Prostate gland (tissue), 2 donors: ENCODE measurements around the gene SETBP1. TPM values are rescaled to one million over a fixed set of nuclear protein-coding genes. Genes with fewer than 3 reads are reported as not detected.

Source experiments
- DNase-seq: peaks from one replicate; pipeline ENCODE4 v3.0.0-alpha.2; 2019; ENCODE audit warnings: low spot score
- H3K27ac ChIP-seq, 2 donors: fragments of 200-600 bp; sonication (generic); 2 replicates each; pipeline ENCODE4 v1.5.1; 2017 to 2019
- H3K27me3 ChIP-seq: fragments of 200-600 bp; sonication (generic); replicated peaks from 2 replicates; pipeline ENCODE4 v1.5.1; 2019; ENCODE audit not compliant: insufficient read depth
- H3K36me3 ChIP-seq, 2 donors: fragments of 200-600 bp; sonication (generic); 1 replicate in 1 of 2; 2 replicates in 1 of 2; pipeline versions ENCODE4 v1.5.1 to v1.8.1; 2017 to 2019
- H3K4me1 ChIP-seq: fragments of 200-600 bp; sonication (generic); replicated peaks from 2 replicates; pipeline ENCODE4 v1.5.1; 2019
- H3K4me3 ChIP-seq, 2 donors: fragments of 200-600 bp; sonication (generic); 2 replicates each; pipeline ENCODE4 v1.5.1; 2017 to 2019
- H3K9me3 ChIP-seq: fragments of 200-600 bp; sonication (generic); 2 replicates; pipeline ENCODE4 v1.5.1; 2017
- CTCF ChIP-seq, 4 experiments: fragments of 200-600 bp in 2 of 4; fragments of 450-650 bp in 2 of 4; sonication (generic) in 2 of 4; IDR thresholded peaks; 1 replicate in 3 of 4; 2 replicates in 1 of 4; pipeline ENCODE4 v1.5.1; 2016 to 2019; ENCODE audit warnings: antibody characterized with exemption in 4 of 4, mild to moderate bottlenecking in 2 of 4, moderate library complexity in 2 of 4
- POLR2A ChIP-seq: fragments of 450-650 bp; IDR thresholded peaks from one replicate; pipeline ENCODE4 v1.6.1; 2016; ENCODE audit warnings: antibody characterized with exemption, mild to moderate bottlenecking
- POLR2AphosphoS5 ChIP-seq: sonication (generic); formaldehyde crosslinking; IDR thresholded peaks from one replicate; pipeline ENCODE4 v1.6.1; 2017; ENCODE audit warnings: antibody characterized with exemption
- WGBS: methylation state at CpG from one replicate; pipeline ENCODE4 v1.1.5; 2018; 5-methylcytosine and 5-hydroxymethylcytosine counted together
- intact Hi-C: fragments of 100-400 bp; cut with DNase I; formaldehyde crosslinking; loops from one replicate; pipeline ENCODE4 v1.14.2; 2022
- total RNA-seq, 2 donors: library from RNA; depleted of rRNA; stranded (reverse); fragments of >200 nt; gene quantifications; one replicate each; pipeline ENCODE4 v1.1.0, GENCODE V29; 2016

SETBP1 gene
- total RNA-seq, 2 donors from 2014 or later: 28.4 to 45.1 TPM

GRCh38 chr18:44637210-44638033, 43.3 kb upstream of the SETBP1 start:
- H3K4me1 ChIP-seq: no peaks in the 10 kb centered on the region
- no peak for DNase-seq
- no peaks in the 10 kb centered on the region for H3K9me3 ChIP-seq
- no peaks in the 10 kb centered on the region for H3K27me3 ChIP-seq
- H3K4me3 ChIP-seq: no peak overlapping the region
- no peak overlapping the region for H3K27ac ChIP-seq
- H3K36me3 ChIP-seq: no peaks in the 10 kb centered on the region
- intact Hi-C loops: no loop called here
- WGBS: 47% methylated on average over 5 of the region's 5 CpGs
- TF ChIP-seq CTCF (IDR thresholded peaks at IDR 0.05): no peak

- Histone ChIP-seq H3K4me1 (no peaks in the 10 kb centered on the region), H3K36me3 (no peaks in the 10 kb centered on the region), H3K27ac (no peak overlapping the region), H3K4me3 (no peak overlapping the region), H3K27me3 (no peaks in the 10 kb centered on the region), H3K9me3 (no peaks in the 10 kb centered on the region)
- TF ChIP-seq POLR2A (no peak), CTCF (IDR thresholded peaks at IDR 0.05) (no peak), POLR2AphosphoS5 (no peak)
- no peak for DNase-seq
- 88% methylated on average over 4 of the region's 4 CpGs for WGBS
- intact Hi-C loops: no loop called here
Measured at GRCh38 chr18:44638034-44638540, 42.6 kb upstream of the SETBP1 start.

- no peaks in the 10 kb centered on the region for H3K36me3 ChIP-seq
- intact Hi-C loops: no loop called here
- H3K27me3 ChIP-seq: no peaks in the 10 kb centered on the region
- WGBS: 100% methylated on average over 1 of the region's 1 CpG
- H3K27ac ChIP-seq: no peak overlapping the region
- DNase-seq: no peak
- no peaks in the 10 kb centered on the region for H3K9me3 ChIP-seq
- no peak overlapping the region for H3K4me3 ChIP-seq
- H3K4me1 ChIP-seq: no peaks in the 10 kb centered on the region
- TF ChIP-seq POLR2A (no peak), CTCF (IDR thresholded peaks at IDR 0.05) (no peak), POLR2AphosphoS5 (no peak)
Measured at GRCh38 chr18:44638811-44639210, 41.9 kb upstream of the SETBP1 start.

- Histone ChIP-seq H3K36me3 (no peaks in the 10 kb centered on the region), H3K27ac (no peak overlapping the region), H3K27me3 (no peaks in the 10 kb centered on the region), H3K4me3 (no peak overlapping the region), H3K4me1 (no peaks in the 10 kb centered on the region), H3K9me3 (no peaks in the 10 kb centered on the region)
- intact Hi-C loops: no loop called here
- WGBS: 69% methylated on average over 3 of the region's 3 CpGs
- DNase-seq: no peak
- no peak for TF ChIP-seq POLR2AphosphoS5
- TF ChIP-seq CTCF (IDR thresholded peaks at IDR 0.05): no peak
- no peak for TF ChIP-seq POLR2A
Measured at GRCh38 chr18:44643004-44643403, 37.7 kb upstream of the SETBP1 start.

- Histone ChIP-seq H3K27me3 (no peaks in the 10 kb centered on the region), H3K9me3 (no peaks in the 10 kb centered on the region), H3K36me3 (no peaks in the 10 kb centered on the region), H3K27ac (no peak overlapping the region), H3K4me1 (no peaks in the 10 kb centered on the region), H3K4me3 (no peak overlapping the region)
- DNase-seq: no peak
- TF ChIP-seq POLR2A (no peak), CTCF (IDR thresholded peaks at IDR 0.05) (no peak), POLR2AphosphoS5 (no peak)
- WGBS: 58% methylated on average over 6 of the region's 6 CpGs
- intact Hi-C loops: no loop called here
Measured at GRCh38 chr18:44651478-44651877, 29.2 kb upstream of the SETBP1 start.
